ENCODE data around the gene GPBP1. TPM values are rescaled to one million over a fixed set of nuclear protein-coding genes. Genes with fewer than 3 reads are reported as not detected.

GPBP1 gene
- total RNA-seq, 1 experiment from 2014 or later = 112 TPM

- H2AFZ ChIP-seq (ENCODE audit: low read length) = no peak overlapping the region
Observed at GRCh38 chr5:57174890-57175510, 1.1 kb downstream of the GPBP1 start.

More at GRCh38 chr5:57174890-57175510, 1.1 kb downstream of the GPBP1 start:
- Histone ChIP-seq H4K8ac (replicated peaks; ENCODE audit: insufficient read length, low read depth, low read length) (no peak overlapping the region), H4K5ac (ENCODE audit: insufficient read length, low read depth, low read length) (no peak overlapping the region), H3K4ac (ENCODE audit: low read depth, low read length) (no peak overlapping the region), H2BK5ac (ENCODE audit: insufficient read length, low read length) (no peak overlapping the region), H3K79me2 (ENCODE audit: insufficient read depth, low read length) (peaks cover 49% of the 10 kb centered on the region), H3K18ac (ENCODE audit: insufficient read length, low read depth, low read length) (peak overlapping the region; percentile 88), H4K20me1 (ENCODE audit: control insufficient read depth, insufficient read depth, insufficient read length) (no peaks in the 10 kb centered on the region), H3T11ph (ENCODE audit: low read length) (no peak overlapping the region), H3K9me3 (ENCODE audit: control insufficient read depth, low read depth, low read length) (no peaks in the 10 kb centered on the region), H3K27ac (ENCODE audit: insufficient read length, low read depth, low read length) (peak overlapping the region; percentile 92), H2BK15ac (ENCODE audit: low read depth, low read length) (no peak overlapping the region), H3K9ac (ENCODE audit: extremely low read depth, insufficient read length, low read length) (peak overlapping the region; percentile 90), H2BK120ac (ENCODE audit: low read depth, low read length, poor library complexity, severe bottlenecking) (no peak overlapping the region), H3K4me2 (ENCODE audit: insufficient read depth, insufficient read length, low read length) (peak overlapping the region; percentile 60), H2AK5ac (ENCODE audit: insufficient read length, low read length) (no peak overlapping the region), H3K14ac (ENCODE audit: insufficient read depth, low read length) (peak overlapping the region; percentile 94; the same call in 1 of the 2 replicates), H3K56ac (ENCODE audit: insufficient read length, low read depth, low read length) (peak overlapping the region; percentile 41), H3K27me3 (ENCODE audit: insufficient read depth, low read length) (no peaks in the 10 kb centered on the region), H3K4me1 (ENCODE audit: insufficient read depth, low read length) (no peaks in the 10 kb centered on the region), H3K23me2 (ENCODE audit: insufficient read length, low read depth, low read length, poor library complexity, severe bottlenecking) (peaks cover 3% of the 10 kb centered on the region), H4K91ac (ENCODE audit: insufficient read length, low read depth, low read length) (no peak overlapping the region), H3K79me1 (ENCODE audit: insufficient read depth, low read depth, low read length, poor library complexity, severe bottlenecking) (no peaks in the 10 kb centered on the region), H2BK12ac (ENCODE audit: insufficient read length, low read depth, low read length) (no peak overlapping the region), H3K23ac (ENCODE audit: insufficient read length, low read depth, low read length) (no peak overlapping the region), H2BK20ac (ENCODE audit: low read depth, low read length, poor library complexity, severe bottlenecking) (no peak overlapping the region)
- Mint-ChIP-seq H3K4me3 (peak overlapping the region; percentile 98), H3K4me1 (peaks cover 43 to 49% of the 10 kb centered on the region in 2 experiments), H3K27me3 (ENCODE audit: low read depth) (peaks cover 2% of the 10 kb centered on the region; the same call in 1 of the 2 replicates), H3K27ac (peak overlapping the region; percentile 100), H3K36me3 (ENCODE audit: insufficient read depth in 1 of 3, low read depth in 3 of 3) (peaks cover 30 to 45% (median 42%) of the 10 kb centered on the region in 3 experiments), H3K9me3 (peaks cover 0 to 4% of the 10 kb centered on the region in 2 experiments; a peak in 2 of 5 replicates)
- WGBS (ENCODE audit: extremely low coverage, insufficient read length, low lambda C conversion rate) = no CpG with 5 or more reads among the region's 11 CpGs
- no peak for DNase-seq
- TF ChIP-seq CTCF (conservative IDR thresholded peaks at IDR 0.05) = no peak
